ENCODE measurements around the gene NINJ2.
A peak's percentile ranks its signal among the peaks of the same experiment; 100 is the strongest.

NINJ2 gene

GRCh38 chr12:575129-575502 is 88.1 kb downstream of the NINJ2 start:
- H3K4me3 ChIP-seq (ENCODE audit: low read depth, low read length): no peak overlapping the region
- TF ChIP-seq CTCF (IDR thresholded peaks at IDR 0.05; ENCODE audit: low read depth, low read length): no peak

- no peak overlapping the region for H3K4me3 ChIP-seq (ENCODE audit: low read depth, low read length)
- no peak for TF ChIP-seq CTCF (IDR thresholded peaks at IDR 0.05; ENCODE audit: low read depth, low read length)
These were observed 88.6 kb downstream of the NINJ2 start for GRCh38 chr12:574475-575128.

GRCh38 chr12:573232-573631 is 90.0 kb downstream of the NINJ2 start:
- H3K4me3 ChIP-seq (ENCODE audit: low read depth, low read length): no peak overlapping the region
- no peak for TF ChIP-seq CTCF (IDR thresholded peaks at IDR 0.05; ENCODE audit: low read depth, low read length)

GRCh38 chr12:572532-572899 is 90.7 kb downstream of the NINJ2 start:
- no peak for TF ChIP-seq CTCF (IDR thresholded peaks at IDR 0.05; ENCODE audit: low read depth, low read length)
- no peak overlapping the region for H3K4me3 ChIP-seq (ENCODE audit: low read depth, low read length)

GRCh38 chr12:571795-572531 is 91.3 kb downstream of the NINJ2 start:
- H3K4me3 ChIP-seq (ENCODE audit: low read depth, low read length): no peak overlapping the region
- TF ChIP-seq CTCF (IDR thresholded peaks at IDR 0.05; ENCODE audit: low read depth, low read length): no peak

- TF ChIP-seq CTCF (IDR thresholded peaks at IDR 0.05; ENCODE audit: low read depth, low read length): no peak
- H3K4me3 ChIP-seq (ENCODE audit: low read depth, low read length): peak overlapping the region; percentile 69
These were observed 92.1 kb downstream of the NINJ2 start for GRCh38 chr12:570921-571794.
